ENCODE data around the gene AP4M1.
A peak's percentile ranks its signal among the peaks of the same experiment; 100 is the strongest.
"Not testable (repeated sequence)": the region's sequence is repeated elsewhere in the genome, so short reads cannot be mapped to it uniquely, and the experiment has no call there.

Gene AP4M1

DNA sequence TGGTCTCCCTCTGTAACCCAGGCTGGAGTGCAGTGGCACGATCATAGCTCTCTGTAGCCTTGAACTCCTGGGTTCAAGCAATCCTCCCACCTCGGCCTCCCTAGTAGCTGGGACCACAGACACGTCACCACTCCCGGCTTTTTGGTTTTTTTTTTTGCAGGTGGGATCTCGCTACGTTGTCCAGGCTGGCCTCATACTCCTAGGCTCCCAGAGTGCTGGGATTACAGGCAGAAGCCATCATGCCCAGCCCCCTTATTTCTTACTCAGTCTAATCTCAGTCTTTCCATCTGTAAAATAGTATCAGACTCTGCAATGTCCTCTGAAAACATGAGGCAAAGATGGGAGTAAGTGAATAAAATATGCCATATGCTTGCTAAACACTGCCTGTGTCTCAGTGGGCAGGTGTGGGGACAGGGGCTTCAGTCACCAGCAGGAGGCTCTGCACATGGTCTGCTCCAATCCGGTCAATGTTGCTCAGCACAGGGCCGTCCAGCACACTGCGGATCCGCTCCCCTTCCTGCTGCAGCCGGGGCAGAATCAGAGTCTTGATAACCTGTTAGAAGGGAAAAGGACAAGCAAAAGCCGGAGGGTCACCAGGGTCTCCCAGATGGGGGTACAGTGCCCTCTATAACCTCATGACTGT, 8.2 kb downstream of the AP4M1 start:
- no peak for DNase-seq

DNA sequence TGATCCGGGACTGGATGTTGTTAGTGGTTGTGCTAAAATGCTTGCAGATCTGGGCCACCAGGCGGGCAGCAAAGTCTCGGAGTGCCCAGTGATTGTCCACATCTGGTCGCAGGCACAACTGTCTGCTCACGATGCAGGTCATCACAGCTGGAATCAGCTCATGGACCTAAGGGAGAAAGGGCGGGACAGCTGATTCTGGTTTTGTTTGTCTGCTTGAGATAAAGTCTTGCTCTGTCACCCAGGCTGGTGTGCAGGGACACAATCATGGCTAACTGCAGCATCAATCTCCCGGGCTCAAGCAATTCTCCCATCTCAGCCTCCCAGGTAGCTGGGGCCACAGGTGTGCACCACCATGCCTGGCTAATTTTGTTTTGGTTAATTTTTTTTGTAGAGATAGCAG, 9.7 kb downstream of the AP4M1 start:
- no peak for DNase-seq

DNA sequence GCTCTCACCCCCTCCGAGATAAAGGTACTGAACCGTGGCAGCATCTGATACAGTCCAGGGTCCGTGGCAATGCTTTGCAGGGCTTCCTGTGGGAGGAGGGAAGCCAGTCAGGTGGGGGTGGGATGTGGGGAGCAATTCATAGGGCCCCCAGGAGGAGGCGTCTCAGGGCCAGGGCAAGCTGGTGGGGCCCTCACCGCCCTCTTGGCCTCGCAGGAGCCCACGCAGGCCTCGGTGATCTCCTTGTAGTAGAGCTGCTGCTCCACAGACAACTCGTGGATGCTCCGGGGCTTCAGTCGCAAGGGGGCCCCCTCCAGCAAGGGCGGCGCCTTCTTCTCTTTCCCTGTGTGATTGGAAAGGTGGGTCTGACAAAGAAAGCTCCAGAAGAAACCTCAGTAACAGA, 10.5 kb downstream of the AP4M1 start:
- DNase-seq, result no peak

DNA sequence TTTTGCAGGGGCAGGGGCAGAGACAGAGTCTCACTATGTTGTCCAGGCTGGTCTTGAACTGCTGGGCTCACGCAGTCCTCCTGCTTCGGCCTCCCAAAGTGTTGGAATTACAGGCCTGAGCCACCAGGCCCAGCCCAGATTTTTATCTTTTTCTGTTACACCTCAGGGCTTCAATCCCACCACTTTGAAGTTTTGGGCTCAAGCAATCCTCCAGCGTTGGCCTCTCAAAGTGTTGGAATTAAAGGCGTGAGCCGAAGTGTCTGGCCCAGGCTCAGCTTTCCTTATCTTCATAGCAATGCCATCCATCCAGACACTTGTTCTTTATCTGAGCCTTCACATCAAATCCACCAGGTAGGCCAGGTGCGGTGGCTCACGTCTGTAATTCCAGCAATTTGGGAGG, 13.6 kb downstream of the AP4M1 start:
- DNase-seq, result no peak

DNA sequence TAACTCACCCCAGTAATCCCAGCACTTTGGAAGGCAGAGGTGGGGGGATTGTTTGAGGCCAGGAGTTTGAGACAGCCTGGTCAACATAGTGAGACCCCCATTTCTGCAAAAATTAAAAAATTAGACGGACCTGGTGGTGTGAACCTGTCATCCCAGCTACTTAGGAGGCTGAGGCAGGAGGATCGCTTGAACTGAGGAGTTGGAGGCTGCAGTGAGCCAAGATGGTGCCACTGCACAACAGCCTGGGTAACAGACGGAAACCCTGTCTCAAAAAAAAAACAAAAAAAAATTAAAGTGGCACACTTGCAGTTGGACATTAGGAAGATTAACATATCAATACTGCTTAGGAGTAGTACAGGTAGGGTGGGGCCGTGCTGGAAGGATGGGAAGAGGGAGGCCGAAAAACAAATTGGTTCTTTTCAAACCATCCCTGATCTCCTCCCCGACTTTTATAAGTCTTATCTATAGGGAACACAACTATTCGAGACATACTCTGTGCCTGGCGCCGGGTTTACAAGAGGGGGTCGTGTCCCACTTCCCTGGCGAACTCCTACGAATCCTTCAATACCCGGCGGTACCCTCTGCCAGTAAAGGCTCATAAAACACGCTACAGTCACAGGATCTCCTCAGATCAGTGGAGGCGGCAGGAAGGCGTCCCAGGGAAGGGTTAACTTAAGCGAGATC, 17.1 kb downstream of the AP4M1 start:
- no peak for DNase-seq

DNA sequence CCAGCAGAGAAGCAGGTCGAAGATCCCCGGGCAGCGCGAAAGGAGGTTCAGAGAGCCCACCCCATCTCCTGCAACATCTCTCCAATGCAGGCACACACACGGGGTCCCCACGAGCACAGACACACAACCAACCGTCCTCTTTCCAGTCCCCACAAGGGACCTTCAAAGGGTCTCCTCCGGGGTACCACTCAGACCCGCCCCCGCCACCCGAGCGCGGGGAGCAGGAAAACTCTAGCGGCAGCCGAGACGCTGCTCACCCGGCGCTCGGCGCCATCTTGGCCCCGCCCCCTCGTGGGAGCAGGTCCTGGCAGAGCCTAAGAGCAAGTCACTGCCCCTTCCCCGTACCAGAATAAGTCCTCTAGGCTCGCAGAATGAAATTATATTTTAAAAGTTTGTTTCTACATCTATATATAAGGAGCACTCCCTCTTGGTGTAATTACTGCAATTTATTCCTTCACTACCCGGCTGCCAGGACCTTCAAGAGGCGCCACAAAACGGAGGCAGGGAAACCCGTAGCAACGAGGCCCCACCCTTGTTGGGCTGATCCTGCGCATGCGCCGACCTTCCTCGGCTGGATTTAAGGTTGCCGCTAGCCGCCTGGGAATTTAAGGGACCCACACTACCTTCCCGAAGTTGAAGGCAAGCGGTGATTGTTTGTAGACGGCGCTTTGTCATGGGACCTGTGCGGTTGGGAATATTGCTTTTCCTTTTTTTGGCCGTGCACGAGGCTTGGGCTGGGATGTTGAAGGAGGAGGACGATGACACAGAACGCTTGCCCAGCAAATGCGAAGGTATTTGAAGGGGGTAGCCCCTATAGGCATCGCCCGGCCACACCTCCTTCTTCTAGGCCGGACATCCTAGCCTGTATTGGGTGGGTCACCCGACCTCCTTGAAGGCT, 17.9 kb downstream of the AP4M1 start, which contains the start of the genes CNPY4 and TAF6:
CNPY4 (plus strand) TSS at position 563 of the 898 bp plus-strand sequence; CDS start at position 674, 111 bp downstream.
TAF6 (minus strand) TSS at position 287 of the 898 bp plus-strand sequence. CDS start 5,149 bp downstream, outside the sequence.
- DNase-seq, result peak; percentile 96

DNA sequence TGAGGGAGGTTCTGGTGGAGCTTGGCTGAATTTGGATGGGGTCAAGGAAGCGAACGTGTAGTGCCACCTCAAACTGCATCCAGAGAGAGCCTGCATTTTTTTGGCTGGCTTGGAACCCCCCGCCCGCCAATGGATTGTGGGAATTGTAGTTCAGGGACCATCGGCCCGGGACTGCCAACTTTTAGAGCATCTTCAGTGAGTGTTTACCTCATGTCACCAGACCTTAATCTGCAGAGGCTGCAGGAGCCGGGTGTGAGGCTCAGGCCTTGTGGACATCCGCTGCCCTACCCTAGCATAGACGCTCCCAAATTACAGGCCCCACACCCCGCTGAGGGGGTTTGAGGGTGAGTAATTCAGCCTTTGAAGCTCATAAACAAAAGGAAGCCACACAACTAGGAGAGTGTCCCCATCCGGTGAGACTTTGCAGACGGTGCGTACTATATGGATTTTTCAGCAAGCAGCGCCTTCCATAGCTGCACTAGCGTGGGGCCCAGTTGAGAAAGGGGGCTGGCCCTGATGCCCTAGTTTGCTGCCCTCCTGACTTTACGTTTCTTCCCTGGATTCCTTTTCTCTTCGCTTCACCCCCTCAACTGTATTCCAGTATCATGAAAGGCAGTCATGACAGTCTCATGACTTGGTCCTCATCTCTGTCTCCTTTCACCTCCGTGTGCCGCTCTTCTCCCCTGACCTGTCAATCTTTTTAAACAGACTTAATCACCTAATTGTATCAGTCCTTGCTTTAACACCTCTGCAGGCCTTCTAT, 18.7 kb downstream of the AP4M1 start:
- peak; percentile 67 for DNase-seq

DNA sequence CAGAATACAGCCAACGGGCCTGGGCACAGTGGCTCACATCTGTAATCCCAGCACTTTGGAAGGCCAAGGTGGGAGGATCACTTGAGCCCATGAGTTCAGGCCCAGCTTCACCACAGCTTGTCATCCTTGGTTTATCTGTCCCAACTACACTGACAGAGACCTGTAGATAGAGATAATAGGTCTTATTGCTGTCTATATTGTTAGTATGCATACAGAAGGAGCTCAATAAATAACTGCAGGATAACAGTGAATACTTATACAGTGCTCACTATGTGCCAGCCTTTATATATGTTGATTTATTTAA, 19.2 kb downstream of the AP4M1 start:
- no peak for DNase-seq

DNA sequence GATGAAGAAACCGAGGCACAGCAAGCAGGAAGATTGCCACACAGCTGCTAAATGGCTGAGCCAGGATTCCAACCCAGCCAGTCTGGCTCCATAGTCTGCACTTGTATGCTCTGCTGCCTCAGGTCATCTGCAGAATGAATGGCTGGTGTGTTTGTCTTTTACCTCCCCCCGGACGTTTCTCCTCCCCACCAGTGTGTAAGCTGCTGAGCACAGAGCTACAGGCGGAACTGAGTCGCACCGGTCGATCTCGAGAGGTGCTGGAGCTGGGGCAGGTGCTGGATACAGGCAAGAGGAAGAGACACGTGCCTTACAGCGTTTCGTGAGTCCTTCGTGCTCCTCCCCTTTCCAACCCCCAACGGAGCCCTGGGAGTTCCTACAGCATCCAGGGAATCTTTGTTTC, 20.6 kb downstream of the AP4M1 start:
- DNase-seq, result no peak

DNA sequence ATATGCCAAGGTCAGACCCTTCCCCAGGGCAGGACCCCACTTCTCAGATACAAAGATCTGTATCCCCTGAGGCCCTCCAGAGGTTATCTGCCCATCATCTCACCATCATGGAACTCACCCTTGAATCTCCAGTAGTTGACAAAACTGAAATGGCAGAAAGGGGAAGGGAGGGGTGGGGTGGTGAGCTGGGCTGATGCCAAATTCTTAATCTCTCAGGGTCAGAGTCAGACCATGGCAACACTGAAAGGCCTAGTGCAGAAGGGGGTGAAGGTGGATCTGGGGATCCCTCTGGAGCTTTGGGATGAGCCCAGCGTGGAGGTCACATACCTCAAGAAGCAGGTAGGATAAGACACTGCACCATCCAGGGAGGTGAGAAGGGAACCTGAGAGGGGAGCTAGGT, 21.1 kb downstream of the AP4M1 start:
- no peak for DNase-seq

DNA sequence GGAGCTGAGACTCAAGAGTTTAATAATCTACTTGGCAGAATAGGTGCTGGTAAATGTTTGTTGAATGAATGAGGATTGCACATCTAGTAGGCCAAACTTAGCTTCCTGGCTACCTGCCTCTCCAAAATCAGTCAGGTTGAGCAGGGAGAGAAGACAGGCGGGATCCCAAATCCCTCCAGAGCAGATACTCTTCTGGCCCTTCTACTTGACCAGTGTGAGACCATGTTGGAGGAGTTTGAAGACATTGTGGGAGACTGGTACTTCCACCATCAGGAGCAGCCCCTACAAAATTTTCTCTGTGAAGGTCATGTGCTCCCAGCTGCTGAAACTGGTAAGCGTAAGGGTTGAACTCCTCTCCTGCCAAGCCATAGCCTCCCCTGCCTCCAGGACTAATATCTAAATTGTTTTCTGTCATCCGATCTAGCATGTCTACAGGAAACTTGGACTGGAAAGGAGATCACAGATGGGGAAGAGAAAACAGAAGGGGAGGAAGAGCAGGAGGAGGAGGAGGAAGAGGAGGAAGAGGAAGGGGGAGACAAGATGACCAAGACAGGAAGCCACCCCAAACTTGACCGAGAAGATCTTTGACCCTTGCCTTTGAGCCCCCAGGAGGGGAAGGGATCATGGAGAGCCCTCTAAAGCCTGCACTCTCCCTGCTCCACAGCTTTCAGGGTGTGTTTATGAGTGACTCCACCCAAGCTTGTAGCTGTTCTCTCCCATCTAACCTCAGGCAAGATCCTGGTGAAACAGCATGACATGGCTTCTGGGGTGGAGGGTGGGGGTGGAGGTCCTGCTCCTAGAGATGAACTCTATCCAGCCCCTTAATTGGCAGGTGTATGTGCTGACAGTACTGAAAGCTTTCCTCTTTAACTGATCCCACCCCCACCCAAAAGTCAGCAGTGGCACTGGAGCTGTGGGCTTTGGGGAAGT, 23.1 kb downstream of the AP4M1 start:
- DNase-seq, result no peak

DNA sequence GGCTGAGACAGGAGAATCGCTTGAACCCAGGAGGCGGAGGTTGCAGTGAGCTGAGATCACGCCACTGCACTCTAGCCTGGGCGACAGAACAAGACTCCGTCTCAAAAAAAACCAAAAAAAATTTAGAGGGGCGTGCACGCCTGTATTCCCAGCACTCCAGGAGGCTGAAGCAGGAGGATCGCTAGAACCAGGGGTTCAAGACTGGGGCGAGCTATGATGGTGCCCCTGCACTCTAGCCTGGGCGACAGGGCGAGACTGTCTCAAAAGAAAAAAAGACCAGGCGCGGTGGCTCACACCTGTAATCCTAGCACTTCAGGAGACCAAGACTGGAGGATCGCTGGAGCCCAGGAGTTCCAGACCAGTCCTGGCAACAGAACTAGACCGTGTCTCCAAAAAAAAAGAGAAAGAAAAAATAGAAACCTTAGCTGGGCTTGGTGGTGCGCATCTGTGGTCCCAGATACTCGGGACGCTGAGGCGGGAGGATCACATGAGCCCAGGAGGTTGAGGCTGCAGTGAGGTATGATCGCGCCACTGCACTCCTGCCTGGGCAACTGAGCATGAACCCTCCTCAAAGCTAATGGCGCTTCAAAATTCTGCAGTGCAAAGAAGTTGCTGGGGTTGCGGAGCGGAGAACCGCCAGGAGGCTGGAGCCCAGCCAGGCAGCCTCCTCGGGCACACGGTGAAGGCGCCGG, 24.9 kb downstream of the AP4M1 start:
- DNase-seq, result no peak

DNA sequence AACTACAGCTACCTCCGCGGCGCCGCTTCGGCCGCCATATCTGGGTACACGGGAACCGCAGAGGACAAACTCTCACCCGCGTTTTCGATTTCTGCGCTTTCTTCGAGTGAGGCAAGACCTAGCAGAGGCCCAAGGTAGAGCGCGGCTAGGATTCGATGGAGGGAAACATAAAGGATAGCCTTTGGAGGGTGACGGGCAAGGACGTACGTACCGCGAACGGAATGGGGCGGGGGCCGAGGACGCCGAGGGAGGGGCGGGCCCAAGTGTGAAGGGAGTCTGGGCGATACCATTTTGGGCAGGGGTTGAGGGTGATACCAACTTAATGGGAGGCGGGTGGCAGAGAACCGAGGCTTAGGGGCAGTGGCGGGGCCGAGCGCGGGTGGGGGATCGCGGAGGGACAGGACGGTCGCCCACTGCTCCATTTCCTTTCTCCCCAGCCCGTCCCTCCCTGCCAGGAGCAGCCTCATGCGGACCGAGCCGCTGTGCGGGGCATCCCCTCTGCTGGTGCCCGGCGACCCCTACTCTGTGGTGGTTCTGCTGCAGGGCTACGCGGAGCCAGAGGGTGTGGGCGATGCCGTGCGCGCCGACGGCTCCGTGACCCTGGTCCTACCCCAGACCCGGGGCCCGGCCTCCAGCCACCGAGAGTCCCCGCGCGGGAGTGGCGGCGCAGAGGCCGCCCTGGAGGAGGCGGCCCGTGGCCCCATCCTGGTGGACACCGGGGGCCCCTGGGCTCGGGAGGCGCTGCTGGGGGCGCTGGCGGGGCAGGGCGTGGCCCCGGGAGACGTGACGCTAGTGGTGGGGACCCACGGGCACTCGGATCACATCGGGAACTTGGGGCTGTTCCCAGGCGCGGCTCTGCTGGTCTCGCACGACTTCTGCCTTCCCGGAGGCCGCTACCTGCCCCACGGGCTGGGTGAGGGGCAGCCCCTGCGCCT, 25.8 kb downstream of the AP4M1 start, which contains the start of gene MBLAC1:
MBLAC1 (plus strand) TSS at position 37 of the 935 bp plus-strand sequence; CDS start at position 466, 429 bp downstream.
- peak; percentile 88 for DNase-seq

DNA sequence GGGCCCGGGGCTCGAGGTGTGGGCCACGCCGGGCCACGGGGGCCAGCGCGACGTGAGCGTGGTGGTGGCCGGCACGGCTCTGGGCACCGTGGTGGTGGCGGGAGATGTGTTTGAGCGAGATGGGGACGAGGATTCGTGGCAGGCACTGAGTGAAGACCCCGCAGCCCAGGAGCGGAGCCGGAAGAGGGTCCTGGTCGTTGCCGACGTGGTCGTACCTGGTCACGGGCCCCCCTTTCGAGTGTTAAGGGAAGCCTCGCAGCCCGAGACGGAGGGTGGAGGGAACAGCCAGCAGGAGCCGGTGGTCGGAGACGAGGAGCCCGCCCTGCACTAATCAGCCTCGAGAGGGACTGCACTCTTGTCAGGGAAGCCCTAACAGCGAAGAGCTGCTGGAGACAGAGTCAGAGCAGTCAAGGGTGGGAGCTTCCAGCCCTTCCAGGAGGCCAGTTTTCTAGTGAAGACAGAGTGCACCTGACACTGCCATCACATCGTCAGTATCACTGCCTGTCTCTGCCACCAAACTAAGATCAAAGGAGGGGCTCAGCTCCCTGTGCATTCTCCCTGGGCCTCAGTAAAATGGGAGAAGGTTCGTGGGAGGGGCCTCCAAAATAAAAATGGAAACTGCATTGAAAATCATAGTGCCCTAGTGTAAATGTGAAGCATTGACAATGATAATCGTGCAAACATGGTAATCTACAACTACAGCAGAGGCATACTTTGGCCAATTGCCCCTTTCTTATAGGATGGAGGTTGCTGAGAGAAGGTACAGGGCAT, 26.6 kb downstream of the AP4M1 start:
- no peak for DNase-seq

DNA sequence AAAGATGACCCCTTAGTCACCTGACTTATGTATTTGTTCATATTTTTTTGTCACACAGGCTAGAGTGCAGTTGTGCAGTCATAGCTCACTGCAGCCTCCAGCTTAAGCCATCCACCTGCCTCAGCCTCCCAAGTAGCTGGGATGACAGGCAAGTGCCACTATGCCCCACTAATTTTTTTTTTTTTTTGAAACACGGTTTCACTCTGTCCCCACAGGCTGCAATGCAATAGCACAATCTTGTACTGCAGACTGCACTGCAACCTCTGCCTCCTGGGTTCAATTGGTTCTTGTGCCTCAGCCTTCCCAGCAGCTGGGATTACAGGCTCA, 27.2 kb downstream of the AP4M1 start:
- no peak for DNase-seq

DNA sequence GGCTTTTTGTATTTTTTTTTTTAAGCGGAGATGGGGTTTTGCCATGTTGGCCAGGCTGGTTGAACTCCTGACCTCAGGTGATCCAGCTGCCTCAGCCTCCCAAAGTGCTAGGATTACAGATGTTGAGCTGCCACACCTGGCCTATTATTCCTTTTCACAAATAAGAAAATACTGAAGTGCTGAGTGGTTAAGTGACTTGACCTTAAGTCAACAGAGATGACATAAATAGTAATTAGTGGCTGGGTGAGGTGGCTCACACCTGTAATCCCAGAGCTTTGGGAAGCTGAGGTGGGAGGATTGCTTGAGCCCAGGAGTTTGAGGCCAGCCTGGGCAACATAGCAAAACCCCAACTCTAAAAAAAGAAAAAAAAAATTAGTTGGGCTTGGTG, 28.8 kb downstream of the AP4M1 start:
- DNase-seq, result not testable (repeated sequence)

DNA sequence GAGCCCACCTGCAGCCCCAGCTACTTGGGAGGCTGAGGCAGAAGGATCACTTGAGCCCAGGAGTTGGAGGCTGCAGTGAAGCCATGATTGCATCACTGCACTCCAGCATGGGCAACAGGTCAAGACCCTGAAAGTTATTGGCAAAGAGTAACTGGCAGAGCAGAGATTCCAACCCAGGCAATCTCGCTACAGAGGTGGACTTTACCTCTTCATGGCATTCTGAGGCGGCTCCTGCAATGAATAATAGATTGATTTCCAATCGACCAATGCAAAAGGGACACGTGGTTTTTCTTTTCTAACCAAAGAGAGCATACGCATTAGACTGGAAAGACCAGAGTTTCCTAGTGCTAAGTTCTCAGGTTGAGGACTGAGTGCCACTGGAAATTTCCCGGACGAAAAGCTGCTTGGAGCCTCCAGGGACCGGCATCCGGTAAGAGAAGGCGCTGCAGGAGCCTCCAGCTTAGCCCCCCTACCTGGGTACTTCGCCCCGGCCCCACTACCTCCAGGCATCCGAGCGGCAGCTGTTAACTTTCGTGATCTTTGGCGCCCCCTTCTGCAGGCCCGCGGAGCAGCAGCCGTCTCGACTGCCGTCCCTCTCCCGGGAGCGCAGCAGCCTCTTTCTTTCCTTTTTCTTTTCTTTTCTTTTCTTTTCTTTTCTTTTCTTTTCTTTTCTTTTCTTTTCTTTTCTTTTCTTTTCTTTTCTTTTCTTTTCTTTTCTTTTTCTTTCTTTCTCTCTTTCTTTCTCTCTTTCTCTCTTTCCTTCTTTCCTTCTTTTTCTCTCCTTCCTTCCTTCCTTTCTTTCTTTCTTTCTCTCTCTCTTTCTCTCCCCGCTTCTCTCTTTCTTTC, 29.4 kb downstream of the AP4M1 start:
- no peak for DNase-seq

DNA sequence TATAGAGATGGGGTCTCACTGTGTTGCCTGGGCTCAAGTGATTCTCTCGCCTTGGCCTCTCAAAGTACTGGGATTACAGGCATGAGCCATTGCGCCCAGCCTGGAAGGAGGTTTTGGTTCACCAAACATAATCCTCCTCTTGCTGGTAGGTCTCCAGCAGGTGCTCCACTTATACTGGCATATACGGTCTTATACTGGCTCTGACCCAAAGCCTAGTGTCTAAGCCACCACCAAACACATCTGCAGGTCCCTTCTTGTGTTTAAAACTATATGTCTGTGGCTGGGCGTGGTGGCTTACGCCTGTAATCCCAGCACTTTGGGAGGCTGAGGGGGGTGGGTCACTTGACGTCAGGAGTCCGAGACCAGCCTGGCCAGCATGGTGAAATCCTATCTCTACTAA, 30.7 kb downstream of the AP4M1 start:
- DNase-seq, result no peak

Measured in HCEC 1CT (cell line).